Astrocyte (in vitro differentiated cells and primary cell): ENCODE results near the gene SPATA20. TPM values are rescaled to one million over a fixed set of nuclear protein-coding genes. Genes with fewer than 3 reads are reported as not detected.
A peak's percentile ranks its signal among the peaks of the same experiment; 100 is the strongest.

Experiments used
- DNase-seq: peaks from one replicate; pipeline ENCODE4 v3.0.0-alpha.2; 2010; ENCODE audit warnings: low read depth
- FAIRE-seq: peaks from 2 replicates; lab custom pipeline; 2011; peaks lifted over from hg19 to GRCh38; lab: Jason Lieb, UNC
- H2AFZ ChIP-seq: 2 replicates; pipeline ENCODE4 v1.6.0; 2012; ENCODE audit warnings: low read depth, low read length, inconsistent platforms
- H3K27ac ChIP-seq: 2 replicates; pipeline ENCODE4 v1.5.1; 2011; ENCODE audit warnings: low read depth, low read length, inconsistent platforms
- H3K27me3 ChIP-seq: 2 replicates; pipeline ENCODE4 v1.6.0; 2011; ENCODE audit warnings: low read length, inconsistent platforms; ENCODE audit not compliant: insufficient read depth
- H3K36me3 ChIP-seq: 2 replicates; pipeline ENCODE4 v1.5.1; 2011; ENCODE audit warnings: low read length, inconsistent platforms; ENCODE audit not compliant: insufficient read depth
- H3K4me1 ChIP-seq: 2 replicates; pipeline ENCODE4 v1.5.1; 2011; ENCODE audit warnings: low read length, inconsistent platforms; ENCODE audit not compliant: insufficient read depth
- H3K4me2 ChIP-seq: 2 replicates; pipeline ENCODE4 v1.6.0; 2012; ENCODE audit warnings: low read length, inconsistent platforms
- H3K4me3 ChIP-seq: 2 replicates; pipeline ENCODE4 v1.5.1; 2011; ENCODE audit warnings: low read depth, mild to moderate bottlenecking, low read length, inconsistent platforms; ENCODE audit not compliant: insufficient read depth
- H3K79me2 ChIP-seq: 2 replicates; pipeline ENCODE4 v1.6.0; 2012; ENCODE audit warnings: mild to moderate bottlenecking, low read length, inconsistent platforms; ENCODE audit not compliant: insufficient read depth
- H3K9ac ChIP-seq: 2 replicates; pipeline ENCODE4 v1.6.0; 2012; ENCODE audit warnings: mild to moderate bottlenecking, low read length, inconsistent platforms
- H3K9me3 ChIP-seq: 2 replicates; pipeline ENCODE4 v1.5.1; 2012; ENCODE audit warnings: low read depth, mild to moderate bottlenecking, low read length, inconsistent platforms; ENCODE audit not compliant: insufficient read depth
- H4K20me1 ChIP-seq: 2 replicates; pipeline ENCODE4 v1.6.0; 2012; ENCODE audit warnings: low read length, inconsistent platforms; ENCODE audit not compliant: insufficient read depth
- H3K27ac Mint-ChIP-seq: one replicate; pipeline ENCODE4 v1.8.0; 2021; ENCODE audit warnings: mild to moderate bottlenecking, mixed read lengths; ENCODE audit not compliant: unreplicated experiment
- H3K27me3 Mint-ChIP-seq: one replicate; pipeline ENCODE4 v1.8.0; 2021; ENCODE audit warnings: low read depth, mixed read lengths; ENCODE audit not compliant: unreplicated experiment
- H3K36me3 Mint-ChIP-seq: one replicate; pipeline ENCODE4 v1.8.0; 2021; ENCODE audit warnings: low read depth, mixed read lengths; ENCODE audit not compliant: unreplicated experiment
- H3K4me1 Mint-ChIP-seq: one replicate; pipeline ENCODE4 v1.8.0; 2021; ENCODE audit warnings: low read depth, mixed read lengths; ENCODE audit not compliant: unreplicated experiment
- H3K4me3 Mint-ChIP-seq: one replicate; pipeline ENCODE4 v1.8.0; 2021; ENCODE audit warnings: mild to moderate bottlenecking, moderate library complexity, mixed read lengths; ENCODE audit not compliant: unreplicated experiment
- H3K9me3 Mint-ChIP-seq: one replicate; pipeline ENCODE4 v1.8.0; 2021; ENCODE audit warnings: mild to moderate bottlenecking, mixed read lengths; ENCODE audit not compliant: unreplicated experiment
- CTCF ChIP-seq: IDR thresholded peaks from 2 replicates; pipeline ENCODE4 v1.5.1; 2011; ENCODE audit warnings: low read depth, mild to moderate bottlenecking, inconsistent platforms, low read length, moderate library complexity; ENCODE audit not compliant: insufficient read depth
- EZH2 ChIP-seq: IDR thresholded peaks from 2 replicates; pipeline ENCODE4 v1.6.1; 2012; ENCODE audit warnings: mild to moderate bottlenecking, low read length, inconsistent platforms; ENCODE audit not compliant: insufficient read depth
- total RNA-seq: library from RNA; stranded (reverse); gene quantifications from 2 replicates; pipeline ENCODE4 v1.2.1, GENCODE V29; 2021

SPATA20 gene
- total RNA-seq, 1 donor from 2014 or later: 32.0 TPM

DNA sequence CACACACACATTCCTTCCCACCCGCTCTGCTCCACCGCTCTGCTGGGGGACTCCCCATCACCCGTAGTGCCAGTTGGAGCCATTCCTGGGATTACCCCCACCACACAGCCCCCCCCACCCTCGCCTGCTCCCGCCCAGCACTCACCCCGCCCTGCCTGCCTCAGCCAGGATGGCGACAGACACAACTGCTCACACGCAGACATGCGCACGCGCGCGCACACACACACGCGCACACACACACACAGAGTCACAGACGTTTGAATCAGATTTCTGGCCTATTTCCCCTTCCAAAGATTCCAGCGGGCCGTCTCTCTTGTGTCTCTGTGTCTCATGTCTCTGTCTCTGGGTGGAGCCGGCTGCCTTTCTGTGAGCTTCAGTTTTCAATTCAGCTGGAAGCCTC is 17.9 kb downstream of the SPATA20 start:
- H4K20me1 ChIP-seq: no peaks in the 10 kb centered on the region
- H3K79me2 ChIP-seq: no peaks in the 10 kb centered on the region
- Mint-ChIP-seq H3K4me3 (no peak overlapping the region), H3K27me3 (peaks cover 59% of the 10 kb centered on the region), H3K9me3 (no peaks in the 10 kb centered on the region), H3K27ac (no peak overlapping the region), H3K36me3 (peaks cover 5% of the 10 kb centered on the region), H3K4me1 (peaks cover 15% of the 10 kb centered on the region)
- TF ChIP-seq CTCF (no peak), EZH2 (no peak)
- no peak overlapping the region for H3K9ac ChIP-seq
- no peaks in the 10 kb centered on the region for H3K9me3 ChIP-seq
- H3K4me2 ChIP-seq: peak overlapping the region; percentile 30
- DNase-seq (peak; percentile 34), FAIRE-seq (no peak)
- H3K27me3 ChIP-seq: peaks cover 55% of the 10 kb centered on the region
- peaks cover 9% of the 10 kb centered on the region for H3K4me1 ChIP-seq
- H2AFZ ChIP-seq: no peak overlapping the region
- no peaks in the 10 kb centered on the region for H3K36me3 ChIP-seq
- H3K27ac ChIP-seq: no peak overlapping the region
- H3K4me3 ChIP-seq: no peak overlapping the region

GRCh38 chr17:50565402-50566350 is 18.7 kb downstream of the SPATA20 start:
- Histone ChIP-seq H3K9ac (no peak overlapping the region), H3K27me3 (peaks cover 52% of the 10 kb centered on the region), H4K20me1 (no peaks in the 10 kb centered on the region), H3K4me3 (no peak overlapping the region), H3K79me2 (no peaks in the 10 kb centered on the region), H3K4me1 (peaks cover 5% of the 10 kb centered on the region), H3K36me3 (no peaks in the 10 kb centered on the region), H2AFZ (no peak overlapping the region), H3K4me2 (no peak overlapping the region), H3K27ac (no peak overlapping the region), H3K9me3 (no peaks in the 10 kb centered on the region)
- DNase-seq (no peak), FAIRE-seq (no peak)
- peaks cover 62% of the 10 kb centered on the region for H3K27me3 Mint-ChIP-seq
- peak overlapping the region; percentile 23 for H3K27ac Mint-ChIP-seq
- H3K9me3 Mint-ChIP-seq: no peaks in the 10 kb centered on the region
- no peak overlapping the region for H3K4me3 Mint-ChIP-seq
- H3K36me3 Mint-ChIP-seq: peaks cover 5% of the 10 kb centered on the region
- H3K4me1 Mint-ChIP-seq: peaks cover 15% of the 10 kb centered on the region
- no peak for TF ChIP-seq CTCF
- TF ChIP-seq EZH2: peak; percentile 19

- H3K36me3 Mint-ChIP-seq: peaks cover 5% of the 10 kb centered on the region
- H3K4me1 ChIP-seq: no peaks in the 10 kb centered on the region
These were observed 19.9 kb downstream of the SPATA20 start for GRCh38 chr17:50566886-50567285.

More at GRCh38 chr17:50566886-50567285, 19.9 kb downstream of the SPATA20 start:
- Histone ChIP-seq H3K27me3 (peaks cover 48% of the 10 kb centered on the region), H4K20me1 (no peaks in the 10 kb centered on the region), H3K36me3 (no peaks in the 10 kb centered on the region), H2AFZ (no peak overlapping the region), H3K4me3 (no peak overlapping the region), H3K27ac (no peak overlapping the region), H3K79me2 (no peaks in the 10 kb centered on the region), H3K9ac (no peak overlapping the region), H3K9me3 (no peaks in the 10 kb centered on the region), H3K4me2 (no peak overlapping the region)
- FAIRE-seq: no peak
- TF ChIP-seq EZH2 (no peak), CTCF (no peak)
- no peak for DNase-seq
- Mint-ChIP-seq H3K27ac (no peak overlapping the region), H3K4me3 (no peak overlapping the region), H3K4me1 (peaks cover 15% of the 10 kb centered on the region), H3K9me3 (no peaks in the 10 kb centered on the region), H3K27me3 (peaks cover 71% of the 10 kb centered on the region)
